ENCODE measurements around the gene KPNA5.

KPNA5 gene

GRCh38 chr6:116763048-116763447 lies 82.0 kb downstream of the KPNA5 start:
- TF ChIP-seq CTCF (conservative IDR thresholded peaks at IDR 0.05; ENCODE audit: control insufficient read depth, insufficient read depth, low read depth, low read length), result no peak
- DNase-seq (ENCODE audit: low read depth), result no peak

GRCh38 chr6:116763906-116764628 lies 83.1 kb downstream of the KPNA5 start:
- no peak for DNase-seq (ENCODE audit: low read depth)
- no peak for TF ChIP-seq CTCF (conservative IDR thresholded peaks at IDR 0.05; ENCODE audit: control insufficient read depth, insufficient read depth, low read depth, low read length)
- no peak overlapping the region for H3K4me3 ChIP-seq (ENCODE audit: control insufficient read depth, low read depth, low read length)

More at GRCh38 chr6:116763048-116763447, 82.0 kb downstream of the KPNA5 start:
- no peak overlapping the region for H3K4me3 ChIP-seq (ENCODE audit: control insufficient read depth, low read depth, low read length)

- no peak for TF ChIP-seq CTCF (conservative IDR thresholded peaks at IDR 0.05; ENCODE audit: control insufficient read depth, insufficient read depth, low read depth, low read length)
- no peak for DNase-seq (ENCODE audit: low read depth)
- peak overlapping the region; percentile 40 for H3K4me3 ChIP-seq (ENCODE audit: control insufficient read depth, low read depth, low read length)
These were observed 83.6 kb downstream of the KPNA5 start for GRCh38 chr6:116764629-116764960.

DNA sequence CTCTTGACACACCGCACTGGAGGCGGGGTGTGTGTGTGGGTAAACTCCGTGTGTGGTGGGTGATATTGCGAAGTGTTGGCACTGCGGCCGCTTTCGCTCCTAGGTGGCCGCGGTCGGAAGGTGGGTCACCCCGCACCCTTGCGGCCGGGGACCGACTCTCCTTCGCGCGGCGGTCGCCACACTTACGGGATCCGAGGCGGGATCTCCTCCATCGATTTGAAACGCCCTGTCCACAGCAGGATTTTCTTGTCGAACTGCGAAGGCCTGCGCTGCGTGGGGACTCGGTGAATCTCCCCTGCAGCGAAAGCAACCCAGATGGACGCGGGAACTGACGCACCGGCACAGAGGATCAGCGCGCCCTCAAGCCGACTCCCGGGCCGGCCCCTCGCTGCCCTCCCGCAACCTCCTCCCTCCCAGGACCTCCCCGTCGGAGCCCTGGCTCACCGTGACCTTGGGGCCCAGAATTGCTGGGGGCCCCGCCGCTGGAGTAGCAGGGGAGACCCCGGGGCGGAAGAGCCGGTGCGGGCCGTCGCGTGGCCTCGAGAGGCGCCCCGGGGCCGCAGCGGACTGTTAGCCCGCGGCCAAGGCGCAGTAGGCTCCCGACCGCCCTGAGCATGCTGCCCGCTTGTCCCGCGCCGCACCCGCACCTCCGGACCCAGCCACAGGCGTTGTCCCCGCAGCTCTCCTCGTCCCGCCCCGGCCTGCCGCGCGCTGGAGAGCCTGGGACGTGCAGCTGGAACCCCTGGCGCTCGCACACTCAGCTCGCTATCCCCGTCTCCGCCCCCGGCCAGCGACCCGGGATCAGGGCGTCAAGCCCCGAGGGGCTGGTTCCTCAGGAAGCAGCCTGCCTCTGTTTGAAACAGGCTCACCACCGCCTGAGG lies 84.2 kb downstream of the KPNA5 start, which contains the start of gene FAM162B:
TSS of gene FAM162B (minus strand) at position 759 of the 881 bp plus-strand sequence. CDS start at position 616, 143 bp downstream.
- peak; percentile 25 for DNase-seq (ENCODE audit: low read depth)
- peak within 1 kb of the TSS; percentile 40 for H3K4me3 ChIP-seq (ENCODE audit: control insufficient read depth, low read depth, low read length)
- TF ChIP-seq CTCF (conservative IDR thresholded peaks at IDR 0.05; ENCODE audit: control insufficient read depth, insufficient read depth, low read depth, low read length), result no peak

DNA sequence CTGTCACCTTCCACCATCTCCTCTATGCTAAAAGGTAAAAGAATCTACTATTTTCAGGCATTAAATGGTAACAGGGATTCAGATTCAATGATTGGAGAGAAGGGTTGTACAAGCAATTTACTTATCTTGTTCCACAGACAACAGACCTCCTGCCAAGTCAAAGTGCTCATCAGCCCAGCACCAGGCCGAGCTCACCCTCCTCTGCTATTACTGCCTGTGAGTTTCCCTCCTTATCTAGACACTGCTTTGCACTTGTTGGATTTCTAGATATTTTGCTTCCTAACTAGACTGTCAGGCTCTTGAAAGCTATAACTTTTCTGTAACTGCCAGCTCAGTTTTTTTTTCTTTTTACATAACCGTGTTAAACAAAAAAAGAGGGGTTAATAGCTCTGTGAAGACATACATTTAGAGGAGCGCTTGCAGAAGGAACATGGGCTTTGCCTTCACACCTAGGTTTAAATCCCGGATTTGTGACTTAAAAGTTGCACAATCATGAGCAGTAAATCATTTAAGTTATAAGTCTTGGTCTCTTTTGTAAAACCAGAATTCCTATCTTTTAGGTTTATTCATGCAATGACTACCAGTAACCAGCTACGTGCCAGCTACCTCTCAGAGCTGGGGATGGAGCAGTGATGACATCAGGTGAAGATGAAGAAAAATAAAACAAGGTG lies 85.6 kb downstream of the KPNA5 start:
- no peak for DNase-seq (ENCODE audit: low read depth)
- no peak overlapping the region for H3K4me3 ChIP-seq (ENCODE audit: control insufficient read depth, low read depth, low read length)
- no peak for TF ChIP-seq CTCF (conservative IDR thresholded peaks at IDR 0.05; ENCODE audit: control insufficient read depth, insufficient read depth, low read depth, low read length)

DNA sequence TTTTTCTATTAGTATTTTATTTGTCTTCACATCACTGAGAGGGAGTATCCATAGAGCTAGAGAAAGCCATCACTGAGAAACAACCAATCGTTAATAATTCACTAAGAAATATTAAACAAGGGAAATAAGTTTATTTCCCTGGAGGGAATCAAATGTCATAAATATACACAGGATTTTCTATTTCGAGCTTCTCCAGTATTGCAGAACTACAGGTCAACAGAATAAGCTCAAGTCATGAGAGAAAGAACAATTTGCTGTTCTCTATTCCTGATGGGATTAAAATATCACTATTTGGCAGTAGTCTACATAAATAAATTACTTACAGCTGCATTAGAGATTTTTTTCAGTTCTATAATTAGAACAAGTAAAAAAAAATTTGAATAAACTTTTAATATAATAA lies 86.7 kb downstream of the KPNA5 start:
- no peak for TF ChIP-seq CTCF (conservative IDR thresholded peaks at IDR 0.05; ENCODE audit: control insufficient read depth, insufficient read depth, low read depth, low read length)
- H3K4me3 ChIP-seq (ENCODE audit: control insufficient read depth, low read depth, low read length), result no peak overlapping the region
- DNase-seq (ENCODE audit: low read depth), result no peak
